ENCODE data around the gene GMPR.

The GMPR gene

DNA sequence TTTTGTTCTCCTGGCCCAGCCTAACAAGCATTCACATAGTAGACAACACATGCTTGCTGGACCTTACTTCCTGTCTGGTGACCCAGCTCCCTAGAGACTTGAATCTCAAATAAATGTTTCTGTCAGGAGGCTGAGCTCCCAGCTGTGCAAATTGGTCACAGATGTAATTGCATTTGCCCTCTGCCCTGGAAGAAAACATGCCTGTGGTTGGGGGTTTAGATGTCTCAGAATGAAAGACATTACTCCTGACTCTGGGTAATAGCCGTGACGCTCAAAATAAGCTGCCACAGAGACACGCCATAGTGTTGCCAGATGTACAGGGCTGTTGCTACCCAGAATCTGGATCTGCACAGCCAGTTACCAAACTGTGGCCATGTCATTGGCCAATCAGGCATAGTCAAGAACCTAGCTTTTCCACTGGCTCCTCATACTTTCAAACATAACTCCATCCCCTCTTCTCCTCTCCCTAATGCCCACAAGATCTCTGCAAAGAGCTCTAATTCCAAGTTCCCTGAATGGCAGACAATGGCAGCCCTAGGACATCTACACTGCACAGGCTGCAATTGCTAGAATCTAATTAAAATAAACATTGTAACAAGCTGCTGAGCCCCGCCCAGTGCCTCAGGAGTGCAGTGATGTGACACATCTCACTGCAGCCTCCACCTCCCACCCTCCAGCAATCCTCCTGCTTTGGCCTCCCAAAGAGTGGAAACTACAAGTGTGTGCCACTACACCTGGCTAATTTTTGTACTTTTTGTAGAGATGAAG lies 32.8 kb upstream of the GMPR start:
- peaks cover 0 to 38% (median 13%) of the 10 kb centered on the region in 4 donors for H3K4me1 ChIP-seq
- H3K27ac ChIP-seq = peak overlapping the region; percentile 67 to 69
- no peak overlapping the region for H3K4me3 ChIP-seq
- no peaks in the 10 kb centered on the region for H3K9me3 ChIP-seq
- H3K36me3 ChIP-seq = no peaks in the 10 kb centered on the region
- TF ChIP-seq, protein P1, sequence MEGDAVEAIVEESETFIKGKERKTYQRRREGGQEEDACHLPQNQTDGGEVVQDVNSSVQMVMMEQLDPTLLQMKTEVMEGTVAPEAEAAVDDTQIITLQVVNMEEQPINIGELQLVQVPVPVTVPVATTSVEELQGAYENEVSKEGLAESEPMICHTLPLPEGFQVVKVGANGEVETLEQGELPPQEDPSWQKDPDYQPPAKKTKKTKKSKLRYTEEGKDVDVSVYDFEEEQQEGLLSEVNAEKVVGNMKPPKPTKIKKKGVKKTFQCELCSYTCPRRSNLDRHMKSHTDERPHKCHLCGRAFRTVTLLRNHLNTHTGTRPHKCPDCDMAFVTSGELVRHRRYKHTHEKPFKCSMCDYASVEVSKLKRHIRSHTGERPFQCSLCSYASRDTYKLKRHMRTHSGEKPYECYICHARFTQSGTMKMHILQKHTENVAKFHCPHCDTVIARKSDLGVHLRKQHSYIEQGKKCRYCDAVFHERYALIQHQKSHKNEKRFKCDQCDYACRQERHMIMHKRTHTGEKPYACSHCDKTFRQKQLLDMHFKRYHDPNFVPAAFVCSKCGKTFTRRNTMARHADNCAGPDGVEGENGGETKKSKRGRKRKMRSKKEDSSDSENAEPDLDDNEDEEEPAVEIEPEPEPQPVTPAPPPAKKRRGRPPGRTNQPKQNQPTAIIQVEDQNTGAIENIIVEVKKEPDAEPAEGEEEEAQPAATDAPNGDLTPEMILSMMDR (IDR thresholded peaks at IDR 0.05) = no peak
- DNase-seq = no peak
- intact Hi-C loops (cut with DNase I; ENCODE audit: low total_unique reads) = loop anchor here (2.0 kb wide), 2 partner anchors 75 to 515 kb away; no protein-coding TSS in a partner anchor
- H3K27me3 ChIP-seq = no peaks in the 10 kb centered on the region

DNA sequence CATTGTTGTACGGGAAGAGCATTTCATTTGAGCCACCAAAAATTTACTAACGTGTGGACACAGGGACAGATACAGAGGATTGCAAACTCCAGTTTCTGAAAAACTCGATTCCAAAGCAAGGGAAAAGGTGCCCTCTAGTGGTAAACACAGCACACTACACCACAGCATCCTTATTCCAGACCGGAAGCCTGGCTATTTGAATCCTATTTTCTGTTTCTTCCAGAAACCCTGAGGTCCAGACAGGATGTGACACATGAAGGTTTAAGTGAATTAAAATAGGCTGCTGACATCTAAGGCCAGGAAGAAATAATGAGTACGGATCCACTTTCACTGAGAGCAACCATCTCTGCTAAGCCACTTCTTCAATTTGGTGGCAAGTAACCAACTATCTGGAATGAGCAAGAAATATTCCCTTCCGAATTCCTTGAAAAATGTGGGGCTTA lies 31.8 kb upstream of the GMPR start:
- TF ChIP-seq, protein P1 (IDR thresholded peaks at IDR 0.05) = peak; percentile 94 to 97
- Histone ChIP-seq H3K27me3 (no peaks in the 10 kb centered on the region), H3K36me3 (no peaks in the 10 kb centered on the region), H3K27ac (peak overlapping the region; percentile 5 to 69), H3K9me3 (no peaks in the 10 kb centered on the region), H3K4me3 (no peak overlapping the region), H3K4me1 (peaks cover 0 to 30% (median 12%) of the 10 kb centered on the region in 4 donors)
- intact Hi-C loops (cut with DNase I; ENCODE audit: low total_unique reads) = loop anchor here (2.0 kb wide), 1 partner anchor 516 kb away; no protein-coding TSS in a partner anchor
- DNase-seq = peak in 1 of 2 donors; percentile 72

DNA sequence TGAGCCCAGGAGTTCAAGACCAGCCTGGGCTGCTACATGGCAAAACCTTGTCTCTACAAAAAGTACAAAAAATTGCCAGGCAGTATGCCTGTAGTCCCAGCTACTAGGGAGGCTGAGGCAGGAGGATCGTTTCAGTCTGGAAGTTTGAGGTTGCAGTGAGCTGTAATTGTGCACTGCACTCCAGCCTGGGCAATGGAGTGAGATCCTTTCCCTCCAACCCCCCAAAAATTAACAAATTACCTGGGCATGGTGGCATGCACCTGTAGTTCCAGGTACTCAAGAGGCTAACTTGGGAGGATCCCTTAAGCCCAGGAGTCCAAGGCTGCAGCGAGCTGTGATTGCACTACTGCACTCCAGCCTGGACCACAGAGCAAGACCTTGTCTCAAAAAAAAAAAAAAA lies 29.4 kb upstream of the GMPR start:
- H3K27ac ChIP-seq = no peak overlapping the region
- intact Hi-C loops (cut with DNase I; ENCODE audit: low total_unique reads) = no loop called here
- H3K36me3 ChIP-seq = no peaks in the 10 kb centered on the region
- no peak for DNase-seq
- H3K27me3 ChIP-seq = no peaks in the 10 kb centered on the region
- TF ChIP-seq, protein P1 (IDR thresholded peaks at IDR 0.05) = no peak
- H3K4me1 ChIP-seq = peaks cover 0 to 29% (median 12%) of the 10 kb centered on the region in 4 donors
- H3K9me3 ChIP-seq = no peaks in the 10 kb centered on the region
- H3K4me3 ChIP-seq = no peak overlapping the region

- intact Hi-C loops (cut with DNase I; ENCODE audit: low total_unique reads) = no loop called here
These were observed 28.8 kb upstream of the GMPR start for GRCh38 chr6:16209539-16209938.

DNA sequence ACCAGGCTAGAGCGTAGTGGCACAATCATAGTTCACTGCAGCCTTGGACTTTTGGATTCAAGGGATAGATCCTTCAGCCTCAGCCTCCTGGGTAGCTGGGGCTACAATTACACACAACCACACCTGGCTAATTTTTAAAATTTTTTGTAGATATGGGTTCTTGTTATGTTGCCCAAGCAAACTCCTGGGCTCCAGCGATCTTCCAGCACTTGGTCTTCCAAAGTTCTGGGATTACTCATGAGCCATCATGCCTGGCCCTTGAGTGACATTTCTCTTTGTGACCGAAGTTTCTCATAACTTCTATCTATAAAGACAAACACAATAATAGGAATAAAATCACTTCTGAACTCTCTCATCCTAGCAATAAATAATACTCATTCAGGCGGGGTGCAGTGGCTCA lies 26.1 kb upstream of the GMPR start:
- Histone ChIP-seq H3K4me3 (no peak overlapping the region), H3K27me3 (peaks cover 0 to 8% of the 10 kb centered on the region in 2 donors), H3K9me3 (no peaks in the 10 kb centered on the region), H3K27ac (no peak overlapping the region), H3K4me1 (peaks cover 0 to 24% (median 11%) of the 10 kb centered on the region in 4 donors), H3K36me3 (no peaks in the 10 kb centered on the region)
- TF ChIP-seq, protein P1 (IDR thresholded peaks at IDR 0.05) = no peak
- intact Hi-C loops (cut with DNase I; ENCODE audit: low total_unique reads) = no loop called here
- no peak for DNase-seq

More at GRCh38 chr6:16209539-16209938, 28.8 kb upstream of the GMPR start:
- Histone ChIP-seq H3K4me1 (peaks cover 0 to 25% (median 12%) of the 10 kb centered on the region in 4 donors), H3K9me3 (no peaks in the 10 kb centered on the region), H3K36me3 (no peaks in the 10 kb centered on the region), H3K4me3 (no peak overlapping the region), H3K27ac (no peak overlapping the region), H3K27me3 (no peaks in the 10 kb centered on the region)
- no peak for DNase-seq
- TF ChIP-seq, protein P1 (IDR thresholded peaks at IDR 0.05) = no peak

Data from tibial artery (tissue), 4 donors.